Measurements from ENCODE around the gene MAL.
A peak's percentile ranks its signal among the peaks of the same experiment; 100 is the strongest.

DNA sequence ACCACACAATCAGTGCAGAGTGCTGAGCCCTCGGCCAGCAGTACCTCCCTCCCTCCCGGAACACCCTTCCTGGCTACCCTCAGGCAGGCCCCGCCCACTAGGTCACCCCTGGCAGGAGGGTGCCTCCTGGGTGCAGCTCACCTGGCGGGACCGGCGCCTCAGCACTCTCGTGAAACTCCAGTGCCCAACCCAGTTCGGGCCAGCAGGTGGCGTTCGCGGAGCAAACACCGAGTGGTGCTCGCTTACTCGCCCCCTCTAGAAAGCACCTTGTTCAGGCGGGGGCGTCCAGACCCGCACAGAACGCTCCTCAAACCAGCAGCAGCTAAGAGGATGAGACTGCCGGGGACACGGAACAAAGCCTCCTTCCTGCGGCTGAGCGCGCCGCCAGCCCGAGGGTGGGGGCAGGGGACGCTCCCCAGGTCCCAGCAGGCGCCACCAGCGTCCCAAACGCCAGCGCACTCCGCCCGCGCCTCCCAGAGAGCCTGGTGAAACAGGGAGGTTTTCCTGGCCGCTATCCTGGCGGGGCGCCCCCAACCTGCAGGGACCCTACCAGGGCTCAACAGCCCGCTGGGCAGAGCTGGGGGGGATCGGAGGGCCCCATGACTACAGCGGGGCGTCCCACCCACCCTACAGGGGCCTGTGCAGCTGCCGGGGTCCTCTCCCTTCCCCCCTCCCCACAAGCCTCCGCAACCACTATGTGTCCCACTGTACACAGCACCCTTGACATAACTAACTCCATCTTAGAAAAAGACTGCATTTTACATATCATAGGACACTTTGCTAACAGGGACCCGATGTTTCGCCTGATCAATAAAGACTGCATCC lies 51.4 kb downstream of the MAL start:
- TF ChIP-seq, protein P1, sequence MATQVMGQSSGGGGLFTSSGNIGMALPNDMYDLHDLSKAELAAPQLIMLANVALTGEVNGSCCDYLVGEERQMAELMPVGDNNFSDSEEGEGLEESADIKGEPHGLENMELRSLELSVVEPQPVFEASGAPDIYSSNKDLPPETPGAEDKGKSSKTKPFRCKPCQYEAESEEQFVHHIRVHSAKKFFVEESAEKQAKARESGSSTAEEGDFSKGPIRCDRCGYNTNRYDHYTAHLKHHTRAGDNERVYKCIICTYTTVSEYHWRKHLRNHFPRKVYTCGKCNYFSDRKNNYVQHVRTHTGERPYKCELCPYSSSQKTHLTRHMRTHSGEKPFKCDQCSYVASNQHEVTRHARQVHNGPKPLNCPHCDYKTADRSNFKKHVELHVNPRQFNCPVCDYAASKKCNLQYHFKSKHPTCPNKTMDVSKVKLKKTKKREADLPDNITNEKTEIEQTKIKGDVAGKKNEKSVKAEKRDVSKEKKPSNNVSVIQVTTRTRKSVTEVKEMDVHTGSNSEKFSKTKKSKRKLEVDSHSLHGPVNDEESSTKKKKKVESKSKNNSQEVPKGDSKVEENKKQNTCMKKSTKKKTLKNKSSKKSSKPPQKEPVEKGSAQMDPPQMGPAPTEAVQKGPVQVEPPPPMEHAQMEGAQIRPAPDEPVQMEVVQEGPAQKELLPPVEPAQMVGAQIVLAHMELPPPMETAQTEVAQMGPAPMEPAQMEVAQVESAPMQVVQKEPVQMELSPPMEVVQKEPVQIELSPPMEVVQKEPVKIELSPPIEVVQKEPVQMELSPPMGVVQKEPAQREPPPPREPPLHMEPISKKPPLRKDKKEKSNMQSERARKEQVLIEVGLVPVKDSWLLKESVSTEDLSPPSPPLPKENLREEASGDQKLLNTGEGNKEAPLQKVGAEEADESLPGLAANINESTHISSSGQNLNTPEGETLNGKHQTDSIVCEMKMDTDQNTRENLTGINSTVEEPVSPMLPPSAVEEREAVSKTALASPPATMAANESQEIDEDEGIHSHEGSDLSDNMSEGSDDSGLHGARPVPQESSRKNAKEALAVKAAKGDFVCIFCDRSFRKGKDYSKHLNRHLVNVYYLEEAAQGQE (IDR thresholded peaks at IDR 0.05; ENCODE audit: insufficient replicate concordance, low read depth): no peak
- TF ChIP-seq, protein P2, sequence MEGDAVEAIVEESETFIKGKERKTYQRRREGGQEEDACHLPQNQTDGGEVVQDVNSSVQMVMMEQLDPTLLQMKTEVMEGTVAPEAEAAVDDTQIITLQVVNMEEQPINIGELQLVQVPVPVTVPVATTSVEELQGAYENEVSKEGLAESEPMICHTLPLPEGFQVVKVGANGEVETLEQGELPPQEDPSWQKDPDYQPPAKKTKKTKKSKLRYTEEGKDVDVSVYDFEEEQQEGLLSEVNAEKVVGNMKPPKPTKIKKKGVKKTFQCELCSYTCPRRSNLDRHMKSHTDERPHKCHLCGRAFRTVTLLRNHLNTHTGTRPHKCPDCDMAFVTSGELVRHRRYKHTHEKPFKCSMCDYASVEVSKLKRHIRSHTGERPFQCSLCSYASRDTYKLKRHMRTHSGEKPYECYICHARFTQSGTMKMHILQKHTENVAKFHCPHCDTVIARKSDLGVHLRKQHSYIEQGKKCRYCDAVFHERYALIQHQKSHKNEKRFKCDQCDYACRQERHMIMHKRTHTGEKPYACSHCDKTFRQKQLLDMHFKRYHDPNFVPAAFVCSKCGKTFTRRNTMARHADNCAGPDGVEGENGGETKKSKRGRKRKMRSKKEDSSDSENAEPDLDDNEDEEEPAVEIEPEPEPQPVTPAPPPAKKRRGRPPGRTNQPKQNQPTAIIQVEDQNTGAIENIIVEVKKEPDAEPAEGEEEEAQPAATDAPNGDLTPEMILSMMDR (IDR thresholded peaks at IDR 0.05; ENCODE audit: insufficient read depth, low read length): peak; percentile 46

Data from HL-60 (cell line).